NK-92 treated with Interleukin-12 subunit alpha and Interleukin-12 subunit beta, amount 100 ng/mL, for 24 hours (cell line): ENCODE data around the gene ONECUT1.
"Not testable (repeated sequence)": the region's sequence is repeated elsewhere in the genome, so short reads cannot be mapped to it uniquely, and the experiment has no call there.

Experiments used
- DNase-seq: peaks from one replicate; lab custom pipeline; 2025; lab: John Stamatoyannopoulos, UW

The ONECUT1 gene

DNA sequence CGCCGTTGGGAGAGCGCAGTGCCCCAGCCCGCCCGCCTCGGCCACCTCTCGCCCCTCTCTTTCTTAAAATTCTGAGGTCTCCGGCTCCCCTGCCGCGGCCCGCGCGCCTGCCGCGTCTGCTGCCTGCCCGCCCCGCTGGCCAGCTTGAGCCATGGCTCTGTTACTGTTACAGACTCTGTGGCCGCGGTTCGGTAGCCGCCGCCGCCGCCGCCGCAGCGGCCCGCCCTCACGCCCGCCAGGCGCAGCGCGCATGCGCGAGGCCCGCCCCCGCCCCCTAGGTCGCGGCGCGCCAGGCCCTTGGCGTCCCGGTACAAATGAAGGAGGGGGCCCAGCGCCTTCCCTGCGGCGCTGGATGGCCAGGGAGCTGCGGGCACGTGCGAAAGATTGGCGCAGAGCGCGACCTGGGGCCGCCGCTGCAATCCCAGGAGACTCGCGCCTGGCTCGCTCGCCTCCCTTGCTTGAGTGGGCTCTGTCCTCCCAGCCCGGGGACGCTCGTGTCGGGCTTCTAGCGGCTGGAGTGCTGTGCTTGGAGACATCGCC, at the start of gene ONECUT1:
TSS of gene ONECUT1 (minus strand) at position 168 of the 540 bp plus-strand sequence. CDS start 452 bp downstream, outside the sequence.
- peak; percentile 39 for DNase-seq

GRCh38 chr15:52834379-52834778, 44.2 kb upstream of the ONECUT1 start:
- no peak for DNase-seq

GRCh38 chr15:52824169-52824942, 34.2 kb upstream of the ONECUT1 start:
- not testable (repeated sequence) for DNase-seq

DNA sequence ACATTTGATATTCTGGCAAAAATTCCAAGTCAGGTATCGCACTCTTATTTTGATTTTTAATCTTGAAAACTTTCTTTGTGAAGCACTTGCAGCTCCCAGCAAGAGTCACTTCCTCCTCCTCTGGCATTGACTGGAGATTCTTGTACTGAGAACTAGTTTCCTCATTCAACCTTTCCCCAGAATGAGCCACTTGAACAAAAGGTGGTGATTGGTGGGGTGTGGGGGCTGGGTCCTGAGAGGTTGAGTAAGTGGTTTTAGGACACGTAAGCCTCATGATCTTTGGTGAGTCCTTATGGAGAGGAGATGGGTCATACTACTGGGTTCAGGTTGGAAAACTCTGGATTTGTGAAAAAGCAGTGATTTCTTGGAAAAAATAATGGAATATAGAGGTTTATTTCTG, 32.3 kb upstream of the ONECUT1 start:
- DNase-seq: no peak

- DNase-seq: no peak
Observed at GRCh38 chr15:52819253-52819652, 29.1 kb upstream of the ONECUT1 start.

- not testable (repeated sequence) for DNase-seq
Observed at GRCh38 chr15:52815899-52816298, 25.8 kb upstream of the ONECUT1 start.

GRCh38 chr15:52808996-52809395, 18.9 kb upstream of the ONECUT1 start:
- DNase-seq: no peak

DNA sequence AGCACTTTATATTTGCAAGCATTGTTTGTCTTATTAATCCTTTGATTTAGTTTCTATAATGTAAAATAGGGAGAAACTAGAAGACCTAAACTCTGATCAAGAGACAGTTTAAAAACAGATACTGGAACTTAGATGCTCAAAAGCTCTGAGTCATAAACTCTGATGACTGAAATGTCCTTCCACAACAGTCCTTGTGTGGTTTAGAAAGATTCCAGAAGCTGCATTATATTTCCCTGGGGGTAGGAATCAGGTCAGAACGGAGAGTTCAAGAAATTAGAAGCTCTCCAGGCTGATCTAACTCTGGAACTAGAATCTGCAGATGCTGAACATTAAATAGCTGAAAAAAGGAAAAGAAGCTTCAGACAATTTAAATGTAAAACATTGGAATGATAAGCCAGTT, 18.3 kb upstream of the ONECUT1 start:
- no peak for DNase-seq

DNA sequence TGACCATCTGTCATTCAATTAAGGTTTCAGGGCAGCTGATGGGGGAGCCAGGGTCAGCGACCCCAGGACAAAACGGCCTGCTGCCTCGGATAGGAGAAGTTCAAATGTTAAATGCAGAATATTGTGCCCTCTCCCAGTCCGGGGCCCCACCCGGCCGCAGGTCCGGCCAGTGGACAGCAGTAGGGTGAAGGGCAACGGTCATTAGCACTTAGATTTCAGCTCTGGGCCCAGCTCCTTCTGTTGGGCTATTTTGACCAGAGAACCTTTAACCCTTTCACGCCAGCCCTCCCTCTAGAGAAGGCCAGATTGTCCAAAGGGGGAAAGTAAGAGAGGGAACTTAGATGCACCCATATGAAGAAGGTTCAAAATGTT, 16.1 kb upstream of the ONECUT1 start:
- no peak for DNase-seq

DNA sequence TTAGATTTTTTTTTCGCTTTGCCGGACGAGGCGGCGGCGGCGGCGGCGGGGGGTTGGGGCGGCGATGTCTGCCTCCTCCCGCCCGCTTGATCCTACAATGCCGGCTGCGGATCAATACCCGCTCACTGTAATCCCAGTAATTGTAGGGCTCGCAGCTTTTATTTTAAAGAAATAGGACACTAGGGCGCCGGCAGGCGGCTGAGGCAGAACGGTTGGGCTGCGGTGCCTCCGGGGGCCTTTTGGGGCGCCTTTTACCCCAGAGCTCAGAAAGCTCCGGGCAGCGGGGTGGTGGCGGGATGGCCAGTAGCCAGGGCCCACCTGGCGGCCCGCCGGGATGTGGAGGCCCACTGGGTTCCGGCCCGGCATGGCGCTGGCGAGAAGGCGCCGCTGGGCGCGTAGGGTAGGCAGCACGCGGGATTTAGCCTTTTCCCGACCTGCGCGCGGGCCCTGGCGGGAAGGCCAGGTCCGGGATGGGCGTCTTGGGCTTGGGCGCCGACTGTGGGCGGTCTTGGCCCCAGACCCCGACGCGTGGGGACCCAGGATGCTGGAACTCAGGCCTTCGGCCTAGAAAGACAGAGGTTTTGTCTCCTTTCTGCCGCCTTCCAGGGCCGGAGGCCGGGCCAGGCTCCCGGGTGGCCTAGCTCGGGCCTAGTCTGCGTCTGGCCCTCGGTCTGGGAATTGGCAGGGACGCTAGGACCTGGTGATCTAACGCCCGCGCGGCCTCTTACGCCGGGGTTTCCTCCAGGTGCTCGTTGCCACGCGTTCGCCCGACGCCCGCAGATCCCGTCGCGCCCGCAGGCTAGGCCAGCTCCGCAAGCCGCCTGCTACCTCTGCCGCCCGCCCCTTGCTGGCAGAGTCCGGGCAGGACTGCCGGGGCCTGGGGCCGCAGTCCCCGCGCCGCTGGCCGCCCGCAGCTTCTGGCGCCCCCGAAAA, 15.5 kb upstream of the ONECUT1 start:
- DNase-seq: no peak

GRCh38 chr15:52804526-52805081, 14.5 kb upstream of the ONECUT1 start:
- no peak for DNase-seq

- no peak for DNase-seq
Observed at GRCh38 chr15:52803467-52804306, 13.6 kb upstream of the ONECUT1 start.

DNA sequence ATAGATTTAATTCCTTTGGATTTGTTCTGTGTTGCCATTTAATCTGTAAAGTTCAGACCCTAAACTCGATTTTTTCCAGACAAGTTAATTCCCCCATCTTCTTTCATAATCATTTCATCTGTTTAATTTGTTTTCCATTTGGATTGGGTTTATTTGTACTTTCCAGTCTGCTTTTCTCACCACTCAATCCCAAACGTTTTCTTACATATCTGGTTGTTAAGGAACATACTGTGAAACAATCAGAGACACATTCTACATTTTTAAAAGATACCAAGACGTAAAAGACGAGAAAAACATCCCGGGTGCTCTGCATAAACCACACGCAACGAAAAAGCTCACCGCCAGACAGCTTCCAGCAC, 13.0 kb upstream of the ONECUT1 start:
- no peak for DNase-seq

DNA sequence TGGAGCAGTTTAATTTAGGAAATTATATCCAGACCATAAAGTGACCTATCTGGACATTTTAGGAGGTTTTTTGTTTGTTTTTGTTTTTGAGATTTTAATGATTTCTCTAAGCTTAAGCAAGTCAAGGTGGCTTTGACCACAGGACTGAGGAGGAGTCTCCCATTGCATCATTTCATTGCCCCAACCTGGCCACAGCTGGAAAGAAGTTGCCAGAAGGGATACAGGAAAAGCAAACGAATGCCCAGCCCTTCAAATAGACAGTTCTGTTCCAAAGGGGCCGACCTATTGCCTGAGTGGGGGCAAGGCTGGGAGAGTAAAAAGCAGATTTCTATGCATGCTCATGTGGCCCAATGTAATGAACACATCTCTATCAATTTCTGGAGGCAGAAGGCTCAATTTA, 12.0 kb upstream of the ONECUT1 start:
- DNase-seq: no peak

DNA sequence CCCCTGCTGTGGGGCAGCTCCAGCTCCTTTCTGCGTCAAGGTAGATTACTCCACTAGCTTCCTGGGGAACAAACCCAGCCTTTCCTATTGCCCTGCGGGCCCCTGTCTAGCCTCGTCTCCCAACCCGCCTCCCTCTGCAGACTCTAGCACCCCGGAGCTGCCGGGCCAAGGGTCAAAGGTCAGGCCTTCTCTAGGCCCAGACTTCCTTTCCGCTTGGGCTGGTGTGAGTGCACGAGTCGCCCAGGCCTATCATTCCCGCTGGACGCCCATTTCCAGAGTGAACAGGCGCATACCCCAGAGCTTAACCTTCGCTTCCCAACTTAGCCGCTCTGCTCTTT, 11.6 kb upstream of the ONECUT1 start:
- no peak for DNase-seq

DNA sequence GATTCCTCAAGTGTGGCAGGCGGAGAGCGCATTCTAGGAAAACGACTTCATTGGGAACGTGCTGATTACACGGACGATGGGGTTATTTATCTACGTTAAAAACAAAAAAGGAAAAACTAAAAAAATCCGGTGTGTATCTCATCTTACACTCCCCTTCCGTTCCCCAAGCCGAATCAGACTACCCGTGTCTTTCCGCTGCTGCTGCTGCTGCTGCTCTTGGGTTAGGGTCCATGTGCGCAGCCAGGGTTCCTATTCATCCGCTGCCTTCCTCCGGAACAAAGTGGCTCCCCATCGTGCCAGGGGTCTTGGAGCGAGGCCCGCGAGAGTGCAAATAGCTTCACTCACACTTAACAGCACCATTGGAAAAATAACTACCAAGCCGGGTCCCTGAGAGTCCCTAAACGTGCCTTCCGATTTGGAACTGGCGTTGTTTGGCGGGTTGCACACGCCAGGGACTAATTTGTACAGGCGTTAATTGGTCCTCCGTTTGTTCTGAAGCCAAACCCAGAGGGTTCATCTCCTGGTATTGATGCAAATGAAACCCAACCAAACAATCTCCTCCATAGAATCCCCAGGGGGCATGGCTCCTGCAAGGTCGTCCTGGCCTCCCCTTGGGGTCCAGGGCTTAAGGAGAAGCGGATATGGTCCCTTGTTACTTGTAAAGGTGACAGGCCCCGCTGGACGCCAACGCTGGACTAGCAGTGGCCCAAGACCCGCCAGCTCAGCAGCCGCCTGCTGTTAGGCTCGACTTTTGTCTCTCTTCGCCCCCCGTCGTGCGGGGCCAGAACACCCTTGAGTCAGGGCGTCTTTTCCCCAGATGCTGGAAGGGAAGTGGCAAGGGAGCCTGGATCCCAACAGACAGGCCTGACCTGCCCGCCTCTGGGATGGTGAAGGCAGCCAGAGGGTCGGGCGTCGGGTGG, 11.0 kb upstream of the ONECUT1 start:
- no peak for DNase-seq

- no peak for DNase-seq
Observed at GRCh38 chr15:52799145-52799811, 9.1 kb upstream of the ONECUT1 start.

DNA sequence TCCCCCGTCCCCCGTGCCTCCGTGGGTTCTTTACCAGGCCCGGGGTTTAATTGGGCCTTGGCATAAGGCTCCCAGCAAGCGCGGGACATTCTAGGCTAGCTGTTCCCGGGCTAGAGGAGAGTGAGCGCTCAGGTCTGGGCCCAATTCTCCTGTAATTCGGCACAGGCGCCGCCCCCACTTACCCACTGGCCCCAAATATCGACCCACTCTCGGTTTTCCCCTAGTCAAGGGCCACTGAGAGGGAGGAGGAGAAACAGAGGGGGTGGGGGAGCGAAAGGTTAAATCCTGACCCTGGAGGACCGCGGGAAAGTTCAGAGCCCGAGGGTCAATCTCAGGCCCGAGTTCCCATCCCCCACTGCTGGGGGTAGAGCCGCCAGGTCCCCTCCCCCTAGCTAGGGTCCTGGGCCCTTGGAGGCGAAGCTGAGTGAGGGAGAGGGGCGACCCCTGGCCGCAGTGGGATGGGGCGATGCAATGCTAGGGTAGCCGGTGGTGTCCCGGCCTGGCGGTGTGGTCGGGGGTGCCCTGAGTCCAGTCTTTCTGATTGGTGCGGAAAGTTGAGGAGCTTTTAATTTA, 8.5 kb upstream of the ONECUT1 start:
- DNase-seq: no peak

DNA sequence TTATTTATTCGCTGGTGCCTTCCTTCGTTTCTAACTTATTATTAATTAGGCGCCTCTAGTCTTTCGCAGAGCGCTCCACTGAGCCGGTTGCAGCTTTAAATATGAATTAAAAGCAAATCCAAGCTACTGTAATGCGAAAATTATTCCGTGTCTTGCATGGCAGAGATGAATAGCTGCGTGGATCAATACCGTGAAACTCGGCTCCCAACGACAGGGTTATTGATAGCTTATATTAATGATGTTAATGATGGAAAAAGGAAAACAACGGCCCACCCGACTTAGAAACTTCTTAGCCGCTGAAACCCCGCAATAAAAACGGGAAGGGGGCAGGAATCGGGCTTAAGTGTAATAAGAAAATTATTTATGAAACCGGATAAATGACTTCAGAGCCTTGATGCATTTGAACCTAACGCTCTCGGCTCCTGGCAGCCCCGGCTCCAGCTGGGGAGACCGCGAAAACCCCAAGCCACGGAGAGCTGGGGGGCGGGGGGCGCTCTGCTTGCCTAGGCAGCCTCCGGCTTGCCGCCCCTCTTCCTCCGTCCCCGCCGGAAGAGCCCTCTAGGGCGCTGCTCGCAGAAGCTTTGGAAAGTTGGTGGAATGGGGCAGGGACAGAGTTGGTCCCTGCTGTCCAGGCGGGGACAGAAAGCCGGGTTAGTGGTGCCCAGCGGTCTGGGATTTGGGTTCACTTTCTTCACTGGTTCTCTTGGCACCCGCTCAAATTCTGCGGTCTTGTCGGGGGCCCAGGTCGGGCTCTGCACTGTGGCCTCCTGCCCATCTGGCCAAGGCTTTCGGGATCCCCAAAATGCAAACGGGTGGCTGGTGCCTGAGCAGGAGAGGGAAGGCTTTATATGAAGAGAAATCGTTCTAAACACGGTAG, 7.7 kb upstream of the ONECUT1 start:
- DNase-seq: no peak
